IMR-90 (cell line): ENCODE measurements around the gene SMKR1.

Experiments
- BHLHE40 ChIP-seq: fragments of 150-350 bp; IDR thresholded peaks from 2 replicates; pipeline ENCODE4 v1.6.1; 2016; ENCODE audit warnings: mild to moderate bottlenecking, low read depth, low read length
- CTCF ChIP-seq: conservative IDR thresholded peaks from 2 replicates; pipeline ENCODE4 v1.5.1; 2012; ENCODE audit warnings: mild to moderate bottlenecking, low read depth, low read length, improper control_type of control experiment
- POLR2A ChIP-seq: IDR thresholded peaks from 2 replicates; pipeline ENCODE4 v1.6.1; 2012; ENCODE audit warnings: mild to moderate bottlenecking, low read depth, low read length

GRCh38 chr7:129499999-129500398 is 2.3 kb upstream of the SMKR1 start:
- TF ChIP-seq BHLHE40, result no peak
- no peak for TF ChIP-seq CTCF
- TF ChIP-seq POLR2A, result no peak
